NCI-H2081 (cell line): Measurements from ENCODE around the gene KRT73.

ENCODE experiments used
- DNase-seq, 2 experiments: peaks; one replicate each; lab custom pipeline; 2025; lab: John Stamatoyannopoulos, UW

The KRT73 gene

DNA sequence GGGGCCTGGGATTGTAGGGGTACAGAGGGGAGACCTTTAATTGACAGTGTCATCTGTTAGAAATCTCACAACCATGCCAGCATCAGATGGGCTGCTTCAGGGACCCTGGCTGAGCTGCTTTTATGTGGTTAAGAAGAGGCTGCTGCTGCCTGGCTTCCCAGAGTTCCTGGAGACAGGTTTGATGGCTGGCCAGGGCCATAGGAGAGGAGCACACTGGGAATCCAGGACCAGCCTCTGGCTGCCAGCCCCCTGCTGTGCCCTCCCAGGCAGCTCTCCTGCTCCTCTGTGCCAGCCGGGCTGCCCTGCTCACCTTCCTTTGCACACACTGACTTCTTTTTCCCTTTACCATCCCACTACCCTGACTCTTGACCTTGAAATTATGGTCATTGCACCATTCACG, 507 bp upstream of the KRT73 start:
- DNase-seq, result no peak

GRCh38 chr12:52617403-52617785, 965 bp downstream of the KRT73 start:
- DNase-seq, result no peak

- no peak for DNase-seq
Observed at GRCh38 chr12:52616680-52617402, 1.5 kb downstream of the KRT73 start.

DNA sequence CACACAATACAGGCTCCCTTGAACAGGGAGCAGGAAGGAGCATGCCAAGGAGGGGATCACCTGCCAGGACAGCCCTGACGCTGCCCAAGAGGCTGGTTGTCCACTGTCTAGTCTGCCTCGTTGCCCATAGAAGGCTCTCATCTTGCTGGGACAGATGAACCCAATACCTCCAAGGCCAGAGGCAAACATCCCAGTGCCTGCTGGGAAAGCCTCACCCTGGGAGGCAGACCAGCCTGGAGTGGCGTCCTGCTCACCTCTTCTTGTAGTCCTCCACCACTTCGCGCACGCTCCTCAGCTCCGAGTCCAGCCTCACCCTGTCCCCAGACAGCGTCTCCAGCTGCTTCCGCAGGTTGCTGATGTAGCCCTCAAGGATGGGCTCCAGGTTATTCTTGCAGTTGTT, 2.4 kb downstream of the KRT73 start:
- DNase-seq, result no peak

- no peak for DNase-seq
Observed at GRCh38 chr12:52615208-52615868, 3.0 kb downstream of the KRT73 start.

- no peak for DNase-seq
Observed at GRCh38 chr12:52614381-52615207, 3.8 kb downstream of the KRT73 start.

- DNase-seq, result no peak
Observed at GRCh38 chr12:52613384-52614030, 4.9 kb downstream of the KRT73 start.

- no peak for DNase-seq
Observed at GRCh38 chr12:52612431-52613383, 5.7 kb downstream of the KRT73 start.

GRCh38 chr12:52611080-52611468, 7.3 kb downstream of the KRT73 start:
- DNase-seq, result no peak

- DNase-seq, result no peak
Observed at GRCh38 chr12:52608826-52609630, 9.3 kb downstream of the KRT73 start.

GRCh38 chr12:52608161-52608560, 10.2 kb downstream of the KRT73 start:
- DNase-seq, result no peak

DNA sequence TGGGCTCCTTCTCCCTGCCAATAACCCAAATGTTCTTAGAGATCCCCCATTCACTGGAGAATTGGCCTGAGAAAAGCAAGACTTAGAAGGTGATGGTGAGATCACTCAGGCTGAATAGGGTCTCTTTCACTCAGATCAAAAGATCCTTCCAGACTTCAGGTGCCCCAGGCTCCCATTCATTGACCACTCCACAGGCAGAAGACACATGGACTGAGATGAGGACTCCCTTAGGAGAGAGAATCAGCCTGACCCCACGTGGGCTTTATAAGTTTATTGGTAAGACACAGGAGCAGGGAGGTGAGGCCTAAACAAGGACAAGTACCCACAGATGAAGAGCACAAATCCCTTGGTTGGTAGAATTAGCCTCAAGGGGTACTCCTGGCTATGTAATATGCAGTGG, 11.0 kb downstream of the KRT73 start:
- no peak for DNase-seq

DNA sequence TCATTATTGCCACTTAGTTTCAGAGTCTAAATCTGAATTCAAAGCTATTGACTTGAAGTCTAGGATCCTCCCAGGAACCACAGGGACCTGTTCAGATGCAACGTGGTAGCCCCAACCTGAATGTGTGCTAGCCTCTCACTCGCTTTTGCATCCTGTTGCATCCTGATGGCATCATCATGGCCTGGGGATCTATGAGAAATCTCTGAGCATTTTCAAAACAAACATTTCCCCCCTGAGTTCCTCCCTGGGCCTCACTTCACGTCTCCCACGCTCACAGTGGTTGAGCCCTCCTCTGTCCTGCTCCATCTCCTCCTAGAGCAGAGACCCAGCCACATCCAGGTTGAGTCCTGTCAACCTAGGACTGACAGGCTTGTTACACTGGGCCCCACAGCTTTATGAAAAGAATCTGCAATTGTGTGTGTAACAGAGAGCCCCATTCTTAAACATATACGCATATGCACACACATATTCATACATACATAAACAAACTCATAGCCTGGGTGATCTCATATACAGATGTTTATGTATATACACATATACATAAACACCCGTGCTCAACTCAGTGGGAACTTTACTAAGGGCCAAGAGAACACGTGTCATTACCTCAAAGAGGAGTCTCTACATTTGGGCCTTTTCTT, 11.7 kb downstream of the KRT73 start:
- no peak for DNase-seq

GRCh38 chr12:52606096-52606495, 12.3 kb downstream of the KRT73 start:
- no peak for DNase-seq

DNA sequence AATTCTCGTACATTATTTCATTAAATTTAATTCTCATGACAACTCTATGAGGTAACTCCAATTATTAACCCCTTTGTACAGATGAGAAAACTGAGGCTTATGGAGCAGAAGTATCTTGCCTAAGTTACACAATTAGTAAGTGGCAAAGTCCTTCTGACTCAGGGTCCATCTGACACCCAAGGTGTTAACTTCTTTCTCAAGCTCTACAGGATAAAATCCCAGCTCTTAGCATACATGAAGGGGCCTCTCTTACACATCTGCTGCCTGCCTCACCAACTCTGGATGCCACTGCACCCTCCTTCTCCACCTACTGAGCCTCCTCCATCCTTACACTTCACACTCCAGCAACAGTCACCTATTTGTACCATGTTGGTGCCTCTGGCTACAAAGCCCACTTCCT, 12.8 kb downstream of the KRT73 start:
- no peak for DNase-seq

DNA sequence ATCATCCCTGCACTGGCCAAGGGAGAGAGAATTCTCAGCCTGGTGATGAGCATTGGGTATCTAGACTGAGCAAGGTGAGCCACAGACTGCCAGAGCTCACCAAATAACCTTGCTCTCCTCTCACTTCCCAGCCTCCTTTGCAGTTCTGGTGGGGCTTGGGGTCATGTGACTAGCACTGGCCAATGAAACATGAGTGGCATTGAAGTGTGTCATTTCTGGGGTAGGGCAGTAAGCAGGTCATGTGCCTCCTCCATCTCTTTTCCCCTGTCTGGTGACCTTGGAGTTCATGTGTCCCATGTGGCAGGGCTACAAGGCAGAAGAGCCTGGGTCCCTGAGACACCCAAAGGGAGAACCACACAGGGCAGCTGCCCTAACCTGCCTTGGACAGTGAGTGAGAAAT, 13.5 kb downstream of the KRT73 start:
- DNase-seq, result no peak

GRCh38 chr12:52603314-52603713, 15.0 kb downstream of the KRT73 start:
- DNase-seq, result no peak

GRCh38 chr12:52602552-52602951, 15.8 kb downstream of the KRT73 start:
- no peak for DNase-seq

GRCh38 chr12:52601671-52602070, 16.7 kb downstream of the KRT73 start:
- DNase-seq, result no peak

DNA sequence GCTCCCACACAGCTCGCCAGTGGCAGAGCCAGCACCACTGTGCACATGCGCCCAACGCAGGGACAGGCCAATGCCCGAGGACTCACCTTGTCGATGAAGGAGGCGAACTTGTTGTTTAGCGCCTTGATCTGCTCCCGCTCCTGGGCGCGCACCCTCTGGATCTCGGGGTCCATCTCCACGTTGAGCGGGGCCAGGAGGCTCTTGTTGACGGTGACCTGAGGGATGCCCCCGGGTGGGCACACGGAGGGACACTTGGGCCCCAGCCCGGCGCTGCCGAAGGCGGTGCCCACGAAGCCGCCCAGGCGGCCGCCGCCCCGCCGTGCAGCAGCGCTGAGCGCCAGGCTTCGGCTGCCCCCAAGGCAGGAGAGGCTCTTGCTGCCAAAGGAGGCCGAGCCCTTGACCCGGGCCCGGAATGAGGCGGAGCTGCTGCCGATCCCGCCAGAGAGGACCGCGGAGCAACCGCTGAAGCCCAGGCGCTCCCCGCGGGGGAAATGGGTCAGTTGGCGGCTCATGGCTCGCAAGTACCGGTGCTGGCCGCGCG, 17.3 kb downstream of the KRT73 start, which contains the start of gene KRT72:
KRT72 (minus strand) TSS at position 523 of the 541 bp plus-strand sequence; CDS start at position 512, 11 bp downstream.
- DNase-seq, result no peak
